ENCODE measurements around the gene VSTM2B. TPM values are rescaled to one million over a fixed set of nuclear protein-coding genes. Genes with fewer than 3 reads are reported as not detected.

The VSTM2B gene
- total and polyA plus RNA-seq, 2 of the 4 experiments (the other 2 are of a cell fraction): not detected

- H3K9me3 ChIP-seq (ENCODE audit: control insufficient read depth, insufficient read depth, low read length): no peaks in the 10 kb centered on the region
- POLR2A ChIA-PET (ENCODE audit: unreplicated experiment): no interaction called here
- CTCF ChIA-PET: no interaction called here
- H2BK15ac ChIP-seq (ENCODE audit: low read depth, low read length): no peak overlapping the region
- no peaks in the 10 kb centered on the region for H3K36me3 ChIP-seq (ENCODE audit: control insufficient read depth, insufficient read depth, low read length)
- no peak overlapping the region for H3K4ac ChIP-seq (ENCODE audit: low read depth, low read length)
- no peak overlapping the region for H4K5ac ChIP-seq (ENCODE audit: low read depth, low read length)
- H4K8ac ChIP-seq (ENCODE audit: low read depth in 2 of 2, low read length in 2 of 2): no peak overlapping the region
- intact Hi-C loops (cut with micrococcal nuclease): no loop called here
- ATAC-seq (ENCODE audit: low read depth) (no peak), DNase-seq (no peak)
- no peak overlapping the region for H3K9ac ChIP-seq (ENCODE audit: low read depth, low read length)
- no peak overlapping the region for H4K91ac ChIP-seq (ENCODE audit: insufficient read depth, low read depth, low read length)
- no peaks in the 10 kb centered on the region for H3K9me1 ChIP-seq (ENCODE audit: insufficient read depth, low read length)
- no peak overlapping the region for H3K27ac ChIP-seq (ENCODE audit: insufficient read depth, low read length)
- no peak overlapping the region for H3K4me3 ChIP-seq (ENCODE audit: insufficient read depth, low read depth, low read length)
- TF ChIP-seq RFX5 (IDR thresholded peaks at IDR 0.05; ENCODE audit: low read depth, low read length): no peak
- TF ChIP-seq CEBPB (IDR thresholded peaks at IDR 0.05; ENCODE audit: low read depth, low read length): no peak
- no peak for TF ChIP-seq MXI1 (IDR thresholded peaks at IDR 0.05; ENCODE audit: borderline replicate concordance, low read depth, low read length)
- no peak for TF ChIP-seq MAZ (IDR thresholded peaks at IDR 0.05; ENCODE audit: borderline replicate concordance, low read depth, low read length)
- no peak for TF ChIP-seq RAD21 (IDR thresholded peaks at IDR 0.05; ENCODE audit: low read length)
- TF ChIP-seq CHD1 (IDR thresholded peaks at IDR 0.05; ENCODE audit: low read depth, low read length): no peak
- no peak for TF ChIP-seq FOS (IDR thresholded peaks at IDR 0.05; ENCODE audit: low read depth, low read length)
- TF ChIP-seq CTCF (conservative IDR thresholded peaks at IDR 0.05; ENCODE audit: low read depth, low read length): no peak
- TF ChIP-seq MAFK (IDR thresholded peaks at IDR 0.05; ENCODE audit: low read depth, low read length): no peak
- TF ChIP-seq BHLHE40 (IDR thresholded peaks at IDR 0.05; ENCODE audit: low read depth, low read length): no peak
- TF ChIP-seq RCOR1 (IDR thresholded peaks at IDR 0.05; ENCODE audit: insufficient replicate concordance, low read length): no peak
- TF ChIP-seq SMC3 (IDR thresholded peaks at IDR 0.05; ENCODE audit: low read depth, low read length): no peak
- TF ChIP-seq POLR2A (IDR thresholded peaks at IDR 0.05; ENCODE audit: low read depth, low read length): no peak
- TF ChIP-seq USF2 (IDR thresholded peaks at IDR 0.05; ENCODE audit: low read depth, low read length): no peak
- no peak for TF ChIP-seq ELK1 (IDR thresholded peaks at IDR 0.05; ENCODE audit: borderline replicate concordance, low read depth, low read length)
- TF ChIP-seq NFE2L2 (IDR thresholded peaks at IDR 0.05; ENCODE audit: low read depth, low read length): no peak
- no CpG with 5 or more reads among the region's 6 CpGs for WGBS, 2 experiments (ENCODE audit: extremely low coverage in 2 of 2, insufficient read length in 1 of 2)
- no peak overlapping the region for H2BK5ac ChIP-seq (ENCODE audit: low read depth, low read length, poor library complexity, severe bottlenecking)
- BruUV-seq (replicated peaks): no TSS peak
- H3K27me3 ChIP-seq (ENCODE audit: control insufficient read depth, insufficient read depth, low read length): peaks cover 18% of the 10 kb centered on the region
- H3K4me1 ChIP-seq (ENCODE audit: control insufficient read depth, insufficient read depth, low read length): no peaks in the 10 kb centered on the region
- in situ Hi-C loops (cut with MboI; ENCODE audit: low sequenced_read_pairs): no loop called here
- no peak overlapping the region for H3K4me2 ChIP-seq (ENCODE audit: low read depth, low read length)
- H2AFZ ChIP-seq (replicated peaks; ENCODE audit: low read length, poor library complexity): no peak overlapping the region
- H4K20me1 ChIP-seq (ENCODE audit: insufficient read depth, low read length): no peaks in the 10 kb centered on the region
- dilution Hi-C loops (cut with HindIII; ENCODE audit: low sequenced_read_pairs, unreplicated experiment): no loop called here
- no peak overlapping the region for H3K14ac ChIP-seq (replicated peaks; ENCODE audit: low read depth, low read length)
- no peak overlapping the region for H2AK9ac ChIP-seq (replicated peaks; ENCODE audit: low read depth, low read length, poor library complexity)
- no peak overlapping the region for H2BK120ac ChIP-seq (ENCODE audit: low read depth, low read length)
- H3K18ac ChIP-seq (ENCODE audit: low read depth, low read length): no peak overlapping the region
- H3K56ac ChIP-seq (ENCODE audit: extremely low read depth, insufficient read depth, low read length): no peak overlapping the region
- no peak overlapping the region for H2BK20ac ChIP-seq (ENCODE audit: low read depth, low read length)
- no peak overlapping the region for H3K23ac ChIP-seq (ENCODE audit: low read depth, low read length)
- H2AK5ac ChIP-seq (ENCODE audit: low read depth, low read length): no peak overlapping the region
- no peaks in the 10 kb centered on the region for H3K79me1 ChIP-seq (ENCODE audit: low read depth in 1 of 2, low read length in 2 of 2)
These were observed 68.1 kb downstream of the VSTM2B start for GRCh38 chr19:29593869-29594268.

Measured in IMR-90 (cell line).